OCI-LY1 (cell line): Measurements from ENCODE around the gene OSBPL6.

Experiments used
- H2AFZ ChIP-seq: fragments of 200-600 bp; sonication (generic), shearing (Covaris generic); 2 replicates; pipeline ENCODE4 v1.6.0; 2014; ENCODE audit warnings: antibody characterized with exemption, mild to moderate bottlenecking, low read length
- H3F3A ChIP-seq: fragments of 200-600 bp; sonication (generic), shearing (Covaris generic); 2 replicates; pipeline ENCODE4 v1.6.0; 2014; ENCODE audit warnings: mild to moderate bottlenecking, antibody characterized with exemption, low read length, moderate library complexity; ENCODE audit not compliant: insufficient read depth
- H3K27ac ChIP-seq: fragments of 200-600 bp; sonication (generic); 2 replicates; pipeline ENCODE4 v1.5.1; 2014; ENCODE audit warnings: low read length, mixed run types, mild to moderate bottlenecking, low read depth; ENCODE audit not compliant: poor library complexity, severe bottlenecking
- H3K27me3 ChIP-seq: fragments of 200-600 bp; sonication (generic); 2 replicates; pipeline ENCODE4 v1.6.0; 2014; ENCODE audit warnings: antibody characterized with exemption, mild to moderate bottlenecking, low read length, moderate library complexity; ENCODE audit not compliant: insufficient read depth
- H3K36me3 ChIP-seq: fragments of 200-600 bp; sonication (generic); 2 replicates; pipeline ENCODE4 v1.6.1; 2014; ENCODE audit warnings: mild to moderate bottlenecking, antibody characterized with exemption, low read length, moderate library complexity, mixed read lengths; ENCODE audit not compliant: insufficient read depth
- H3K4me1 ChIP-seq: fragments of 200-600 bp; sonication (generic); 2 replicates; pipeline ENCODE4 v1.5.1; 2014; ENCODE audit warnings: mild to moderate bottlenecking, low read length, moderate library complexity; ENCODE audit not compliant: insufficient read depth, severe bottlenecking
- H3K4me2 ChIP-seq: fragments of 200-600 bp; sonication (generic), shearing (Covaris generic); 2 replicates; pipeline ENCODE4 v1.6.1; 2014; ENCODE audit warnings: low read length
- H3K4me3 ChIP-seq: fragments of 200-600 bp; sonication (generic); 2 replicates; pipeline ENCODE4 v1.5.1; 2014; ENCODE audit warnings: low read length, low read depth, mild to moderate bottlenecking, mixed read lengths; ENCODE audit not compliant: poor library complexity, severe bottlenecking
- H3K79me2 ChIP-seq: fragments of 200-600 bp; shearing (Covaris generic); 2 replicates; pipeline ENCODE4 v1.6.1; 2016; ENCODE audit warnings: mixed run types, low read length, mixed read lengths; ENCODE audit not compliant: insufficient read depth
- H3K9ac ChIP-seq: fragments of 200-600 bp; sonication (generic), shearing (Covaris generic); 2 replicates; pipeline ENCODE4 v1.6.1; 2014; ENCODE audit warnings: mild to moderate bottlenecking, low read length, mixed read lengths
- H3K9me2 ChIP-seq: fragments of 200-600 bp; sonication (generic), shearing (Covaris generic); 2 replicates; pipeline ENCODE4 v1.6.1; 2014; ENCODE audit warnings: low read depth, mild to moderate bottlenecking, low read length, mixed read lengths
- H3K9me3 ChIP-seq: fragments of 200-600 bp; shearing (Covaris generic); 2 replicates; pipeline ENCODE4 v1.6.1; 2014; ENCODE audit warnings: low read length, mixed read lengths
- H4K20me1 ChIP-seq: fragments of 200-600 bp; sonication (generic), shearing (Covaris generic); 2 replicates; pipeline ENCODE4 v1.6.0; 2016; ENCODE audit warnings: mild to moderate bottlenecking, low read length; ENCODE audit not compliant: insufficient read depth
- CTCF ChIP-seq: fragments of 200-600 bp; sonication (generic), shearing (Covaris generic); IDR thresholded peaks from 2 replicates; pipeline ENCODE4 v1.5.1; 2017; ENCODE audit warnings: mild to moderate bottlenecking, antibody characterized with exemption, low read length, moderate library complexity, mixed read lengths
- EZH2 ChIP-seq: fragments of 200-600 bp; sonication (generic), shearing (Covaris generic); IDR thresholded peaks from 2 replicates; pipeline ENCODE4 v1.8.0; 2017; ENCODE audit warnings: borderline replicate concordance, mixed run types, mild to moderate bottlenecking, antibody characterized with exemption, low read length, moderate library complexity, mixed read lengths

The OSBPL6 gene

GRCh38 chr2:178279142-178279541 lies 84.8 kb downstream of the OSBPL6 start:
- Histone ChIP-seq H3K79me2 (no peaks in the 10 kb centered on the region), H3K27ac (no peak overlapping the region), H4K20me1 (no peaks in the 10 kb centered on the region), H3K9ac (no peak overlapping the region), H2AFZ (no peak overlapping the region), H3K9me2 (no peaks in the 10 kb centered on the region), H3K36me3 (no peaks in the 10 kb centered on the region), H3K4me1 (no peaks in the 10 kb centered on the region), H3K9me3 (no peaks in the 10 kb centered on the region), H3K4me2 (no peak overlapping the region), H3K27me3 (0 out of 2 replicates have a peak, but pooled peaks cover 4% of the 10 kb centered on the region), H3K4me3 (no peak overlapping the region), H3F3A (no peaks in the 10 kb centered on the region)
- TF ChIP-seq CTCF (no peak), EZH2 (no peak)

- Histone ChIP-seq H3K79me2 (no peaks in the 10 kb centered on the region), H3K4me1 (no peaks in the 10 kb centered on the region), H3K27ac (no peak overlapping the region), H2AFZ (no peak overlapping the region), H3K27me3 (0 out of 2 replicates have a peak, but pooled peaks cover 4% of the 10 kb centered on the region), H3K4me2 (no peak overlapping the region), H3K9me3 (no peaks in the 10 kb centered on the region), H4K20me1 (no peaks in the 10 kb centered on the region), H3K36me3 (no peaks in the 10 kb centered on the region), H3F3A (no peaks in the 10 kb centered on the region), H3K4me3 (no peak overlapping the region), H3K9me2 (no peaks in the 10 kb centered on the region), H3K9ac (no peak overlapping the region)
- TF ChIP-seq CTCF (no peak), EZH2 (no peak)
Measured at GRCh38 chr2:178279636-178280035, 85.3 kb downstream of the OSBPL6 start.

GRCh38 chr2:178280244-178280852 lies 86.0 kb downstream of the OSBPL6 start:
- H4K20me1 ChIP-seq: no peaks in the 10 kb centered on the region
- H2AFZ ChIP-seq: no peak overlapping the region
- H3K9me3 ChIP-seq: no peaks in the 10 kb centered on the region
- no peak overlapping the region for H3K27ac ChIP-seq
- no peaks in the 10 kb centered on the region for H3K4me1 ChIP-seq
- H3K9me2 ChIP-seq: no peaks in the 10 kb centered on the region
- H3K36me3 ChIP-seq: no peaks in the 10 kb centered on the region
- no peaks in the 10 kb centered on the region for H3F3A ChIP-seq
- H3K9ac ChIP-seq: no peak overlapping the region
- H3K4me2 ChIP-seq: no peak overlapping the region
- H3K4me3 ChIP-seq: no peak overlapping the region
- H3K79me2 ChIP-seq: no peaks in the 10 kb centered on the region
- TF ChIP-seq CTCF (peak; percentile 74), EZH2 (no peak)
- H3K27me3 ChIP-seq: 0 out of 2 replicates have a peak, but pooled peaks cover 4% of the 10 kb centered on the region
